Measurements from ENCODE around the gene MRPS18C.

- peak in 9 of 11 experiments; percentile 12 to 54 (median 20) for TF ChIP-seq CTCF (IDR thresholded peaks at IDR 0.05 in 8 of 11, conservative IDR thresholded peaks at IDR 0.05 in 3 of 11)
- TF ChIP-seq POLR2A (IDR thresholded peaks at IDR 0.05): peak; percentile 18 to 68 (median 32)
- TF ChIP-seq POLR2AphosphoS5 (IDR thresholded peaks at IDR 0.05): peak; percentile 89 to 97 (median 95)
Measured at GRCh38 chr4:83455281-83456183, at the start of gene MRPS18C, which contains the start of gene HELQ.
